AG09319 (cell line): ENCODE data around the gene OR6Q1.

Source experiments
- DNase-seq: peaks from one replicate; pipeline ENCODE4 v3.0.0-alpha.2; 2010; ENCODE audit warnings: low read depth; ENCODE audit errors: extremely low read depth
- TF ChIP-seq, protein P1 (sequence below): IDR thresholded peaks from 2 replicates; pipeline ENCODE4 v1.5.1; 2011; ENCODE audit warnings: low read depth, mild to moderate bottlenecking, inconsistent platforms, low read length, moderate library complexity

Gene OR6Q1

DNA sequence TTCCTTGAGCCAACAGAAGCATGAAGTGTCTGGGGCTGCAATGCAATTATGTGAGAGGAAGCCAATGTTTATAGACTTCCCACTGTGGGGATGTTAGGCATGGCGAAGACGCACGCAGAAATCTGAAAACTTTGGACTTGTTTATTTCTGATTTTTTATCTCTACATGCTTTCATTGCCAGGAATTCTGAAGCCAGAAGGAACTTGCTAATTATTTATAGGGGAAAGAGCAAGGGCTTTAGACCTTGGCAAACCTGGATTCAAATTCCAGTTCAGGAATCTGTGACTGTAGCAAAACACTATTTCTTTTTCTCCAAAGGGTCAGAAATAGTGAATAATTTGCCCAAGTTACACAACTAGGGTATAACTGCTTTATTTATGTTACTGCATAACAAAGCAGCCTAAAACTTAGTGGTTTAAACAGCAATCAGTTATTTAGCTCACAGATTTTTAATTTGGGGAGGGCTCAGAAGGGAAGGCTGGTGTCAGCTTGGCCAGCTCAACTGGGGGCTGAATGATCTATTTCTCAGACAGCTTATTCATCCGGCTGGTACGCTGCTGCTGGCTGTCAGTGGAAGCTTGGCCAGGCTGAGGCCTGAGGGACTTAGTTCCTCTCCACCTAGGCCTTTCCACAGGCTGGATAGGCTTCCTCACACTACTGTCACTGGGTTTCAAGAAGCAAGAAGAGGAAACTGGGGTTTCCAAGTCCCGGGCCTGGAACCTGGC is 1.9 kb upstream of the OR6Q1 start:
- no peak for DNase-seq
- TF ChIP-seq, protein P1, sequence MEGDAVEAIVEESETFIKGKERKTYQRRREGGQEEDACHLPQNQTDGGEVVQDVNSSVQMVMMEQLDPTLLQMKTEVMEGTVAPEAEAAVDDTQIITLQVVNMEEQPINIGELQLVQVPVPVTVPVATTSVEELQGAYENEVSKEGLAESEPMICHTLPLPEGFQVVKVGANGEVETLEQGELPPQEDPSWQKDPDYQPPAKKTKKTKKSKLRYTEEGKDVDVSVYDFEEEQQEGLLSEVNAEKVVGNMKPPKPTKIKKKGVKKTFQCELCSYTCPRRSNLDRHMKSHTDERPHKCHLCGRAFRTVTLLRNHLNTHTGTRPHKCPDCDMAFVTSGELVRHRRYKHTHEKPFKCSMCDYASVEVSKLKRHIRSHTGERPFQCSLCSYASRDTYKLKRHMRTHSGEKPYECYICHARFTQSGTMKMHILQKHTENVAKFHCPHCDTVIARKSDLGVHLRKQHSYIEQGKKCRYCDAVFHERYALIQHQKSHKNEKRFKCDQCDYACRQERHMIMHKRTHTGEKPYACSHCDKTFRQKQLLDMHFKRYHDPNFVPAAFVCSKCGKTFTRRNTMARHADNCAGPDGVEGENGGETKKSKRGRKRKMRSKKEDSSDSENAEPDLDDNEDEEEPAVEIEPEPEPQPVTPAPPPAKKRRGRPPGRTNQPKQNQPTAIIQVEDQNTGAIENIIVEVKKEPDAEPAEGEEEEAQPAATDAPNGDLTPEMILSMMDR: no peak

DNA sequence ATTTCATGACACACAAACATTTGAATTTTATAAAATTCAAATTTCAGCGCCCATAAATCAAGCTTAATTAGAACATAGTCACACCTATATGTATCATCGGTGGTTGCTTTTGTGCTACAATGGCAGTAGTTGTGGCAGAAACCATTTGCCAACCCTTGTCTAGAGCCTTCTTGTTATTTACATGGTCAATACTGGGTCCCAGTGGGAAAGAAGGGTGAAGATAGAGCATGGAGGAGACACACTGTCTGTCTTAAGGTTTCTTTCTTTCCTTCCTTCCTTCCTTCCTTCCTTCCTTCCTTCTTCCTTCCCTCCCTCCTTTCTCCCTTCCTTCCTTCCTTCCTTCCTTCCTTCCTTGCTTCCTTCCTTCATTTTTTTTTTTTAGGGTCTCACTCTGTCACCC is 3.7 kb downstream of the OR6Q1 start:
- no peak for DNase-seq
- TF ChIP-seq, protein P1: no peak

GRCh38 chr11:58039589-58039988 is 8.8 kb downstream of the OR6Q1 start:
- DNase-seq: no peak
- TF ChIP-seq, protein P1: no peak

DNA sequence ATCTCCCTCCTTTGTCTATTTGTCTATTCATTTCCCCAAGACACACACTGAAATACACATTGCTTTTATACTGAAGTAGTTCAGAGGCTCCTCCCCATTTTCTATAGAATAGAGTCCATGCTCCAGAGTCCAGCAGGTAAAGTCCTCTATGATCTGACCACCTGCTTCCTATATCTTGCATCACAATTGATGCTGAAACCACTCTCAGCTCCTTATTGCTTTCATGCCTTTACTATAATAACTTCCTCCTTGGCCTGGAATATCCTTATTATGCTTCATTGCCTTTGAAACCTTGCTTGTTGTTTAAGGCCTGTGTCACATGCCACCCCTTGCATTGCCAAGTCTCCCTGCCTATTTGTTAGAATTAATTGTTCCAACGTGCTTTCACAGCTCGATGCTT is 12.6 kb downstream of the OR6Q1 start:
- no peak for DNase-seq
- TF ChIP-seq, protein P1: no peak

- no peak for DNase-seq
- TF ChIP-seq, protein P1: no peak
Measured at GRCh38 chr11:58046231-58046630, 15.5 kb downstream of the OR6Q1 start.

DNA sequence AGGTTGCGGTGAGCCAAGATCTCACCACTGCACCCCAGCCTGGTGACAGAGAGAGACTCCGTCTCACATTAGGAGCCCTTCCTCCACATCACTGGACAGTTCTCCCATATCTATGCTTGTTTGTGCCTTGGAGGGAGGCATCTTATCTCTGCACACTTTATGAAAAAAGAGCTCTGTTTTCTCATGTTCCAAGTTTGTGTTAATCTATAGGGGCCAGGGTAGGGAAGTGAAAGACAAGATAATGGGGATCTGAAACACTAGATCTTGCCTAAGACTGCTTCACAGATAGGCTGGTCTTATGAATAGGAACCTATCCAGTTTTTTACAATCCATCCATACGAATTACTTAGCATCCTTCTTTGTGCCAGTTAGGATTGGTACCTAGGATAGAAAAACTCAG is 17.1 kb downstream of the OR6Q1 start:
- no peak for DNase-seq
- TF ChIP-seq, protein P1: no peak

DNA sequence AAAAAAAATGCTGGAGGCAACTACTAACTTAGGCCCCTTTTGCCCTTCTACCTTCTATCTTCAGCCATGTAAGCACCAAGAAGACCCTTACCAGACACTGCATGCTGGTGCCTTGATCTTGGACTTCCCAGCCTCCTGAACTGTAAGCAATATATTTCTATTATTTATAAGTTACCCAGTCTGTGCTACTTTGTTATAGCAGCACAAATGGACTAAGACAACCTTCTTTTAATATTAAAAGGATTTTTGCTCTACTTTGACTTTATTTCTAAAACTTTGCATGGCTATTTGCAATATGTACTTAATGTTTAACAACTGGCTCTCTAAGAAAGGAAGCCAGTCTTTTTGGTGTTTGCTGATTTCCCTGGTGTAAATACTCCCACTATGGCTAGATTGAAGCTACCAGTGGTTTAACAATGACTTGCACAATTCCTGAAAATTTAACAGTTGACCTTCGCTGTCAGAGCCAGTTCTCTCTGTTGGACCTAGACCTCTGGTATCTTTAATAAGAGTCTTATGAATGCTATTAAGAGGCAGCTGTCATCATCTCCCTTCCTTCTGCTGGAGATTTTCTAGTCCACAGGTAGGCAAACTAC is 25.2 kb downstream of the OR6Q1 start:
- no peak for DNase-seq
- TF ChIP-seq, protein P1: no peak
